NCI-H2107 treated with DMSO at 0.1 percent for 48 hours (cell line): Measurements from ENCODE around the gene ILKAP.

Source experiments
- DNase-seq: peaks from one replicate; lab custom pipeline; 2025; ENCODE audit not compliant: unreplicated experiment; lab: John Stamatoyannopoulos, UW

The ILKAP gene

GRCh38 chr2:238203094-238203972 is at the start of gene ILKAP:
Gene ILKAP, minus strand, starts transcription at chr2:238203695. Its CDS starts 142 bp downstream, at chr2:238203553.
- DNase-seq = peak; percentile 60

- DNase-seq = no peak
These were observed 49.5 kb upstream of the ILKAP start for GRCh38 chr2:238252766-238253630.

DNA sequence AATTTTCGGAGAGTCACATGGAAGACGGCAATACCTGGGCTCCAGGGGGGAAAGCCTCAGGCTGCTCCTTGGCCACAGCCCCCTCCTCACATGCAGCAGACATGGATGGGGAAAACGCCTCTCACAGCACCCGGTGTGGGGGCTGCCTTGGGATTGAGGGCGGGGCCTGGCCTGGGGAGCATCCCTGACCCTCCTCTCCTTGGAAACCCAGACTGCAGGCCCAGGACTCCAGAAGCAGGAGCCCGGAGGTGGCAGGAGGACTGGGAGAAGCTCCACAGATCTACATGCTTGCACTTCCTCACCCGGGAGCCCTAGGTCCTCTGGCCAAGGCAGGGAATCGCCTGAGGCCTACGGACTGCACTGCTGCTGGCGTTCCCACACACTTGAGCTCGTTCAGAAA is 48.5 kb upstream of the ILKAP start:
- no peak for DNase-seq

DNA sequence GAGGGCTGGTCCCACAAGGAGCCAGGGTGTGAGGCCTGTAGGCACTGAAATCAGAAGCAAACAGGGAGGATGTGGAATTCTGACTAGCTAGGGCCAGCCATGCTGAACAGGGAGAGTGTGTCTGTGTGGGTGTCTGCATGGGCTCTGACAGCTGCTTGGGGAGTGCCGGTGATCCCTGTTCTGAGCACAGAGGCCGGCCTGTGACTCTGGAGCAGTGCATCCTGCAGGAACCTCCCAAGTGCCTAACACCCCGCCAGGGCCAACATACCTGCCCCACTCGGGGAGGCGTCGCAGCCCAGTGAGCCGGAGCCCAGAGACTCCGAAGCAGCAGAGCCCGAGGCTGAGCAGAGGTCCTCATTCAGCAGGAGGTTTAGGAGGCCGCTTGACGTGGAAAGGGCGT is 47.8 kb upstream of the ILKAP start:
- no peak for DNase-seq

GRCh38 chr2:238250896-238251295 is 47.4 kb upstream of the ILKAP start:
- DNase-seq = peak; percentile 67

DNA sequence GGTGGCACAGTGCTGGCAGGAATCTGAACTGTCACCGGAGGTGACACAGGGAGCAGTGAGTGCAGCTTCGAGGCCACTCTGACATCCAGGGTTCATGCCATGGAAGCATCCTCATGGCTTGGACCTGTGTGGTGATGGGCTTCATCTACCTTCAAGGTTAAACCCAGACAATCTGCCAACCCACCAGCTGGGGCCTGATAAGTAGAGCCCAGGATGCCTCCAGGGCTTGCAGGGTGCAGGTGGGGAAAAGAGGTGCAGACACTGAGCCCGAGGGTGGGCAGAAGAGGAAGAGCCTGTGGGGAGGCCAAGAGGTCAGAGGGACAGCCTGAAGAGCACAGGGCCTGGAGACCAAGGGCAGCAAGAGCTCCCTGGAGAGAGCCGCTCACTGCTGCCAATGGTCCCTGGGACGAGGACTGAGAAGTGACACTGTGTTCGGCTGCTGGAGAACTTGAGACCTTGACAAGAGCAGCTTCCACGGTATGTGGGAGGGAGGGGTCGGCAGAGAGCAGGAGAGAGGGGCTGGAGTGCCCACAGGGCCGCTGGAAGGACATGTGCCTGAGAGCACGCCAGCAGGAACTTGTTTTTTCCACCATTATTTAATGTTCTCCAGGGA is 44.5 kb upstream of the ILKAP start:
- no peak for DNase-seq

DNA sequence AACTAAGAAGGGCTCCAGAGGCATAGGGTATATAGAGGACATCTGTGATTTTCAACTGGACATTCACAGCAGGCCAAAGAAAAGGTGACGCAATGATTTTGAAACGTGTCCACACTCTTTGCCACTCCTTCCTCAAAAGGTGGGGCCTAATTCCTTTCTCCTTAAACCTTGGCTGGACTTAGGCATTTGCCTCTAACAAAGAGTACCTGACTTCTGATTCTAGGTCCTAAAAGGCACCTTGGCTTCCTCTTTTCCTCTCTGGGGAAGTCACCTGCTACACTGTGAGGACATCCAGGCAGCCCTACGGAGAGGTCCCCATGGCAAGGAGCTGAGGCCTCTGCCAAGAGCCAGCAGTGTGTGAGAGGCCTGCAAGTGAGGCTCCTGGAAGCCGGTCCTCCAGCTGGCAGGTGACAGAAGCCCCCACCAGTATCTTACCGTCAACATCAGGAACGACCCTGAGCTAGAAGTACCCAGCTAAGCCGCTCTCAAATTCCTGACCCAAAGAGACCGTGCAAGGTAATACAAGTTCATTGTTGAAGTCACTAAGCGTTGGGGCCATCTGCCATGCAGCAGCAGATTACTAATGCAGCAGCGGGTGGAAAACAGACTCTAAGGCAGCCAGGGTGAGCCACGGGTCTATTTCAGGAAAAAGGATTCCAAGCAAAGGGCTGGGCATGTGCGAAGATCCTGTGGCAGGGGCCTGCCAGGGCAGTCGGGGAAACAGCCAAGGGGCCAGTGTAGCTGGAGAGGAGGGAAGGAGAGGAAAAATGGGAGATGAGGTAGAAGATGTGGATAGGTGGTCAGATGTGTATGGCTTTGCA is 43.7 kb upstream of the ILKAP start:
- no peak for DNase-seq

GRCh38 chr2:238244151-238244550 is 40.7 kb upstream of the ILKAP start:
- no peak for DNase-seq

DNA sequence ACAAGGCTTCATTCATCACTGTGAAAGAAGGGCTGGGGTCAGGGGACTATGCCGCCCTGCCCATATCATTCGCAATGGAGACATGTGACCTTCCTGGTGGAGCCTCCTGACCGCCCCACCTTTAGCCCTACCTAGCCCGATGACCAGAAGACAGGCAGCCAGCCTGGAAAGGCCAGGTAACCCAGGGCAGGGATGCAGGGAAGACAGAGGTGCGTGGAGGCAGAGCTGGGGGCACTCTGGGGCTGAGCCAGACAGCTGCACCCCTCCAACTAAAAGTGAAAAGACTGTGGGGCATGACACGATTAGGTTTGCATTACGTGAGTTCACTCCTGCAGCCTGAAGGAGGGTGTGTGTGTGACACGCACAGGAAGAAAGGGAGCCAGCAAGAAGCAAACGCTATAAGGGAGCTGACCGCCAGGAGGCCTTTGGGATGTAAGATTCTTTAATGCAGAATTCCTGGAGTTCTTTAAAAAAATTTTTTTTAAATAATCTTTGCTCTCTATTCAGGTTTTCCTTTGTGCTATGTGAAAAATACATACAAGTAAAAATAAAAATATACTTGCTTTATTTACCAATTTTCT is 40.1 kb upstream of the ILKAP start:
- DNase-seq = peak; percentile 26

DNA sequence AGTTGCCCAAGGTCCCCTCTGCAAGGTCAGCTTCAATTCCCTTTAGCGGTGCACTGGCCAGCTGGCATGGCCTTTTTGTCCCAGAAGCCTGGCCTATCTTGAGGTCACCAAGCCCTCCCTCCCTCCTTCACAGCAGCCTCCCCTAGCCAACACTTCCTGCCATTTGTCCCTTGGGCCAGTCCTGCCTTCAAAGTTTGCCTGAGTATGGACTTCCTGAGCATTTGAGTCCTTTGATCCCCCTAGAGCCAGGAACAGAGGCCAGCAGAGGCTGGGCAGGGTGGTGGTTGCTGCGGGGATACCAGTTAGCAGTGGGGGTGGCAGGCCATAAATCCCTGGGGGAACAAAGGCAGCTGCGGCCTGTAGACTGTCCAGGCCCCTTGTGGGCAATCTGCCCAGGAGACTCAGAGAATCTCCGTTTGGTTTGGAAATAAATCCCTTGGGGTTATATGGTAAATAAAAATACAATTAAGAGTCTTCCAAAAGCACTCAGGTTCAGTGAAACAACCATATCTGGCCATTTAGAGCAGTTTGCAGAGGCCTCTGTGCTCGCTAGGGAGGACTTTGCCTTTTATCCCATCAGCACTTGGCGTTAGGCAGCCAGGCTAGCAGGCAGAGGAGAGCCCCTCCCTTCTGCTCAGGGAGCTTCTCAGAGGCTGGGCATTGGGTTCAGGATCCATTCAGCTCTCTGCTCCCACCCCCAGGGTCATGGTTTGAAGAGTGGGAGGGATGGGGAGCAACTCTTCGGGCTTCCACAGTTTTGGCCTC is 39.4 kb upstream of the ILKAP start:
- peak; percentile 71 for DNase-seq

- DNase-seq = no peak
These were observed 38.5 kb upstream of the ILKAP start for GRCh38 chr2:238241970-238242369.

GRCh38 chr2:238240757-238241711 is 37.5 kb upstream of the ILKAP start:
- peak; percentile 79 for DNase-seq

- DNase-seq = peak; percentile 67
These were observed 36.6 kb upstream of the ILKAP start, which contains the start of gene HES6 for GRCh38 chr2:238239863-238240756. Gene HES6, minus strand, starts transcription at chr2:238240038. Its CDS starts 133 bp downstream, at chr2:238239905.

- no peak for DNase-seq
These were observed 36.0 kb upstream of the ILKAP start for GRCh38 chr2:238239543-238239862.

GRCh38 chr2:238238766-238239542 is 35.5 kb upstream of the ILKAP start:
- DNase-seq = no peak

- DNase-seq = no peak
These were observed 34.8 kb upstream of the ILKAP start for GRCh38 chr2:238238311-238238765.
